Measurements from ENCODE around the gene PTDSS2.

The PTDSS2 gene

GRCh38 chr11:452916-453527 is 2.9 kb downstream of the PTDSS2 start:
- H3K4me1 ChIP-seq = no peaks in the 10 kb centered on the region
- no peak for TF ChIP-seq CTCF (IDR thresholded peaks at IDR 0.05; ENCODE audit: low read depth, low read length)
- peaks cover 18% of the 10 kb centered on the region for H3K36me3 ChIP-seq
- no peak for DNase-seq
- H3K4me3 ChIP-seq (ENCODE audit: low read depth, low read length) = no peak overlapping the region
- H3K27me3 ChIP-seq = no peaks in the 10 kb centered on the region
- H3K9me3 ChIP-seq = no peaks in the 10 kb centered on the region

DNA sequence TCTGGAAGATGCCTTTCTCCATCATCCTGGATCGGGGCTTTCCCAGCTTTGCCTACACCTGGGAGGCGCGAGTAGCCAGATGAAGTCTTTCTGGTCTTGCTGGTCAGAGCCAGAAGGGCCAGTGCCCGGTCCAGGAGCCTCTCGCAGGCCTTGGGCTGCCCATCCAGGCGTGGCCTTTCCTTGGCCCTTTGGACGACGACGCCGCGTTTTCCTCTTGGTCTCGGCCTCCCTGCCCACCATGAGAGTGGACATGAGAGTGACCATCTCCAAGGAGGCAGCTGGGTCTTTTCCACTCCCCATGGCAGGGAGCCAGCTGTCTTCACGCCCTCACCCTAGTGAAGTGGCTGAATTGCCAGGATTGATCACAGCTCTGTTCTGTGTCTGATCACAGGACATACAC is 3.5 kb downstream of the PTDSS2 start:
- Histone ChIP-seq H3K27me3 (no peaks in the 10 kb centered on the region), H3K4me3 (ENCODE audit: low read depth, low read length) (no peak overlapping the region), H3K4me1 (no peaks in the 10 kb centered on the region), H3K36me3 (peaks cover 18% of the 10 kb centered on the region), H3K9me3 (no peaks in the 10 kb centered on the region)
- TF ChIP-seq CTCF (IDR thresholded peaks at IDR 0.05; ENCODE audit: low read depth, low read length) = no peak
- DNase-seq = no peak

DNA sequence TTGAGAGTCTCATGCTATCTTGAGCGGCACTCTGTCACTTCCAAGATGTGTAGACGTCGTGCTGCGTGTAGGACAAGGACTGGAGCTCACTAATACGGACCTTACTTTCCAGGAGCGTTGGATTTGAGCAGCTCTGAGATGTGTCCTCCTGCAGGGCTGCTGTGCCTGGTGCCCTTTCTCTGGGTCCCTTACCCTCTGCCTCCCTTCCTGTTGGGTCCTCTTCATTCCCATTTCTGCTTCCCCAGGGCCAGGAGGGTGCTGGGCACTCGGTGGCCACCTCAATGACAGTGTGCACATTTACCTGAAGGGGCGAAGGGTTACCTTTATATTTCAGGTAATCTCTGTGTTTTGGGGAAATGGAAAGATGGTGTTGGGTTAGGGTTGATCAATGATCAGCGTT is 4.0 kb downstream of the PTDSS2 start:
- H3K4me3 ChIP-seq (ENCODE audit: low read depth, low read length) = no peak overlapping the region
- no peak for TF ChIP-seq CTCF (IDR thresholded peaks at IDR 0.05; ENCODE audit: low read depth, low read length)
- H3K4me1 ChIP-seq = no peaks in the 10 kb centered on the region
- no peaks in the 10 kb centered on the region for H3K9me3 ChIP-seq
- no peaks in the 10 kb centered on the region for H3K27me3 ChIP-seq
- DNase-seq = no peak
- H3K36me3 ChIP-seq = peaks cover 18% of the 10 kb centered on the region

DNA sequence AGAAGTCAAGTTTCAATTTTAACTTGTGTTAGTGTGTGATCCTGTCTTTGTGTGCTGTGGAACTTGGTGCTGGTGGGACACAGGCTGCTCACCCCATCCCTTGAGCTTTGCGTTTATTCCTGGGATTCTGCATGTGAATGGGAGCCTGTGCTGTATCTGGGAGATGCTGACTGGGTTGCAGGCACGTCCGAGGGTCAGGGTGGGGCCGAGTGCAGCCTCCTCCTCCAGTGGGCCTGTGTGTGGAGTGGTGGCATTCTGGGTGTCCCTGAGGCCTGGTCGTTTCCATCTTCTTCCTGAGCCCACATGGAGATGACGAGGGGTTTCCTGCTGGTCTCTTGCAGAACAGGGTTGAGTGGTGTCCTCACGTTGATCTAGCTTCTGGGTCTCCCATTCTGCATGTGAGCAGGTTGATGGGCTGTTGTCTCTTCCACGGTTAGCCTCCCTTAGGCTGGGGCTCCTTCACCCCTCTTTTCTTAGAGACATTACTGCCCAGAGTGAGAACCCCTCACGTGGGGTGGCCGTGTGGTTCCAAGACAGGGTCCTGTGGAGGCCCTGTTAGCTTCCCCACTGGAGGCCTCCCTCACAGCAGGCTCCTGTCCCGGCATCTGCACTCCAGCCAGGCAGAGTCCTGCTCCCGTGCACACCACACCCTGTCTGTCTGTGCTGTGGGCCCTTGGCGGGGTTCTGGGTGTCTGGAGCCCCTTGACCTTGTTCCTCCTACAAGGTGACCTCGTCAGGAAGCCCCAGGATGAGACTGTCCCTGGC is 4.9 kb downstream of the PTDSS2 start:
- TF ChIP-seq CTCF (IDR thresholded peaks at IDR 0.05; ENCODE audit: low read depth, low read length) = no peak
- no peaks in the 10 kb centered on the region for H3K9me3 ChIP-seq
- DNase-seq = no peak
- H3K27me3 ChIP-seq = no peaks in the 10 kb centered on the region
- no peak overlapping the region for H3K4me3 ChIP-seq (ENCODE audit: low read depth, low read length)
- H3K36me3 ChIP-seq = peaks cover 18% of the 10 kb centered on the region
- no peaks in the 10 kb centered on the region for H3K4me1 ChIP-seq

- Histone ChIP-seq H3K36me3 (peaks cover 21% of the 10 kb centered on the region), H3K4me1 (no peaks in the 10 kb centered on the region), H3K9me3 (no peaks in the 10 kb centered on the region), H3K27me3 (no peaks in the 10 kb centered on the region), H3K4me3 (ENCODE audit: low read depth, low read length) (no peak overlapping the region)
- TF ChIP-seq CTCF (IDR thresholded peaks at IDR 0.05; ENCODE audit: low read depth, low read length) = no peak
- no peak for DNase-seq
Measured at GRCh38 chr11:455566-456147, 5.6 kb downstream of the PTDSS2 start.

- Histone ChIP-seq H3K27me3 (no peaks in the 10 kb centered on the region), H3K4me3 (ENCODE audit: low read depth, low read length) (no peak overlapping the region), H3K36me3 (peaks cover 22% of the 10 kb centered on the region), H3K4me1 (no peaks in the 10 kb centered on the region), H3K9me3 (no peaks in the 10 kb centered on the region)
- TF ChIP-seq CTCF (IDR thresholded peaks at IDR 0.05; ENCODE audit: low read depth, low read length) = no peak
- no peak for DNase-seq
Measured at GRCh38 chr11:456533-456932, 6.5 kb downstream of the PTDSS2 start.
